ENCODE measurements around the gene C16orf96. TPM values are rescaled to one million over a fixed set of nuclear protein-coding genes. Genes with fewer than 3 reads are reported as not detected.

Gene C16orf96
- total RNA-seq, 1 experiment from 2014 or later, result 1.3 TPM

DNA sequence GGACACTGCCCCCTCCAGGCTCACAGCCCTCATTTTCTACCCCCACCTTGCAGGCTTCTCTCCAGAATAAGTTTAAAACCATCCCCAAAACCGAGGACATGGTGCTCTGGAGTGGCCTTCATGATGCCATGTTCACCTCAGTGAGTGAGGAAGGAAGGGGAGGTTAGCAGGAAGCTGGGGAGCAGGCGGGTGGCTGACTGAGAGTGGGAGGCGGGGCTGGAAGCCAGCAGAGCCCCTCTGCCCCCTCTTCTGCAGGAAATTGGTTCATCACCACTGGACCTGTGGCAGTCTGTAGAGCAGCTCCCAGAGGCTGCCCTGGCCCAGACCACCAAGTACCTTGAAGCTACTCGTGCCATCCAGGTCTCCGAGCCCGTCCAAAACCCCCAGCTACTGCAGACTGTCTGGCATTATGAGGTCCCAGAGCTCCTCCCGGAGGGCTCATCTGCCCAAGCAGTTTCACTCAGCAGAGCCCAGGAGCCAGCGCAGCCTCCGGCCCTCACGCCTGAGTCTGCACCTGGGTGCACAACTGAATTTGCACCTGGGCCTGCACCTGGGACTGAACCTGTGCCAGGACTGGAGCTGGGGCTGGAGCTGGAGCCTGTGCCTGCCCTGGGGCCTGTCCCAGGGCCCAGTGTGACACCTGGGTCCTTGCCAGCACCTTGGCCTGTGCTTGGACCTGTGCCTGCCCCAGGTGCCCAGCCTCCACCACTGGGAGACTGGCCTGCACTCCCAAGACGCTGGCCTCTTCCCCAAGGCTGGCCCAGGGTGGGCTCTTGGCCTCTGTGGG lies 19.0 kb downstream of the C16orf96 start:
- ChIA-PET CTCF (interaction anchor here (0.6 to 4.6 kb wide), 33 partner anchors 10 to 165 kb away, joined by 3 to 41 read pairs (median 4); partner anchors contain the start of genes C16orf96, CDIP1, HMOX2 and MGRN1), POLR2A (interaction anchor here (1.0 kb wide), 1 partner anchor 75 kb away, joined by 3 read pairs; no protein-coding TSS in a partner anchor)
- Mint-ChIP-seq H3K27ac (no peak overlapping the region), H3K9me3 (no peaks in the 10 kb centered on the region), H3K4me1 (peaks cover 18% of the 10 kb centered on the region), H3K4me3 (no peak overlapping the region), H3K36me3 (no peaks in the 10 kb centered on the region), H3K27me3 (ENCODE audit: low read depth) (peaks cover 5% of the 10 kb centered on the region)
- DNase-seq (ENCODE audit: low spot score) (peak; percentile 66), ATAC-seq (peak; percentile 71)
- TF ChIP-seq, protein P1, sequence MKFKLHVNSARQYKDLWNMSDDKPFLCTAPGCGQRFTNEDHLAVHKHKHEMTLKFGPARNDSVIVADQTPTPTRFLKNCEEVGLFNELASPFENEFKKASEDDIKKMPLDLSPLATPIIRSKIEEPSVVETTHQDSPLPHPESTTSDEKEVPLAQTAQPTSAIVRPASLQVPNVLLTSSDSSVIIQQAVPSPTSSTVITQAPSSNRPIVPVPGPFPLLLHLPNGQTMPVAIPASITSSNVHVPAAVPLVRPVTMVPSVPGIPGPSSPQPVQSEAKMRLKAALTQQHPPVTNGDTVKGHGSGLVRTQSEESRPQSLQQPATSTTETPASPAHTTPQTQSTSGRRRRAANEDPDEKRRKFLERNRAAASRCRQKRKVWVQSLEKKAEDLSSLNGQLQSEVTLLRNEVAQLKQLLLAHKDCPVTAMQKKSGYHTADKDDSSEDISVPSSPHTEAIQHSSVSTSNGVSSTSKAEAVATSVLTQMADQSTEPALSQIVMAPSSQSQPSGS (CRISPR knock-in tag; IDR thresholded peaks at IDR 0.05; ENCODE audit: borderline replicate concordance, low read depth), result no peak
- TF ChIP-seq ESRRA (CRISPR knock-in tag; IDR thresholded peaks at IDR 0.05; ENCODE audit: borderline replicate concordance) (no peak), JUN (CRISPR knock-in tag; IDR thresholded peaks at IDR 0.05) (no peak)
- TF ChIP-seq, protein P2, sequence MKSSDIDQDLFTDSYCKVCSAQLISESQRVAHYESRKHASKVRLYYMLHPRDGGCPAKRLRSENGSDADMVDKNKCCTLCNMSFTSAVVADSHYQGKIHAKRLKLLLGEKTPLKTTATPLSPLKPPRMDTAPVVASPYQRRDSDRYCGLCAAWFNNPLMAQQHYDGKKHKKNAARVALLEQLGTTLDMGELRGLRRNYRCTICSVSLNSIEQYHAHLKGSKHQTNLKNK (CRISPR knock-in tag; IDR thresholded peaks at IDR 0.05), result no peak
- TF ChIP-seq, protein P3, sequence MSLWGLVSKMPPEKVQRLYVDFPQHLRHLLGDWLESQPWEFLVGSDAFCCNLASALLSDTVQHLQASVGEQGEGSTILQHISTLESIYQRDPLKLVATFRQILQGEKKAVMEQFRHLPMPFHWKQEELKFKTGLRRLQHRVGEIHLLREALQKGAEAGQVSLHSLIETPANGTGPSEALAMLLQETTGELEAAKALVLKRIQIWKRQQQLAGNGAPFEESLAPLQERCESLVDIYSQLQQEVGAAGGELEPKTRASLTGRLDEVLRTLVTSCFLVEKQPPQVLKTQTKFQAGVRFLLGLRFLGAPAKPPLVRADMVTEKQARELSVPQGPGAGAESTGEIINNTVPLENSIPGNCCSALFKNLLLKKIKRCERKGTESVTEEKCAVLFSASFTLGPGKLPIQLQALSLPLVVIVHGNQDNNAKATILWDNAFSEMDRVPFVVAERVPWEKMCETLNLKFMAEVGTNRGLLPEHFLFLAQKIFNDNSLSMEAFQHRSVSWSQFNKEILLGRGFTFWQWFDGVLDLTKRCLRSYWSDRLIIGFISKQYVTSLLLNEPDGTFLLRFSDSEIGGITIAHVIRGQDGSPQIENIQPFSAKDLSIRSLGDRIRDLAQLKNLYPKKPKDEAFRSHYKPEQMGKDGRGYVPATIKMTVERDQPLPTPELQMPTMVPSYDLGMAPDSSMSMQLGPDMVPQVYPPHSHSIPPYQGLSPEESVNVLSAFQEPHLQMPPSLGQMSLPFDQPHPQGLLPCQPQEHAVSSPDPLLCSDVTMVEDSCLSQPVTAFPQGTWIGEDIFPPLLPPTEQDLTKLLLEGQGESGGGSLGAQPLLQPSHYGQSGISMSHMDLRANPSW (CRISPR knock-in tag; conservative IDR thresholded peaks at IDR 0.05; ENCODE audit: low read depth), result no peak

DNA sequence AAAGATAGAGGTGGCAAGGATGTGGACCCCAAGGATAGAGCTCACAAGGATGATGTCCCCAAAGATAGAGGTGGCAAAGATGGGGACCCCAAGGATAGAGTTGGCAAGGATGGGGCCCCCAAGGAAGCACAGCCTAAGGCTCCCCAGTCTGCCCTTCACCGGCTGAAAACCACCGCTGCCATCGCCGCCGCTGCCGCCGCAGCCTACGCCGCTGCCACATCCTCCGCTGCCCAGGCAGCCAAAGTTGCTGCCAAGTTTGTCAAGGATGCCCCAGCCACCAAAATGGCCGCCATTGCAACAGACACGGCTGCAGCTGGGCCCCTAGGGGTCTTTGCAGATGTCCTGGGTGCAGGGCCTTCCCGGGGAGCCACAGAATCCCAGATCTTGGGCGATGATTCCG lies 19.9 kb downstream of the C16orf96 start:
- Mint-ChIP-seq H3K36me3 (no peaks in the 10 kb centered on the region), H3K4me1 (peaks cover 9% of the 10 kb centered on the region), H3K4me3 (no peak overlapping the region), H3K27ac (no peak overlapping the region), H3K27me3 (ENCODE audit: low read depth) (peaks cover 5% of the 10 kb centered on the region), H3K9me3 (no peaks in the 10 kb centered on the region)
- POLR2A ChIA-PET, result no interaction called here
- ATAC-seq (no peak), DNase-seq (ENCODE audit: low spot score) (no peak)
- TF ChIP-seq, protein P4, sequence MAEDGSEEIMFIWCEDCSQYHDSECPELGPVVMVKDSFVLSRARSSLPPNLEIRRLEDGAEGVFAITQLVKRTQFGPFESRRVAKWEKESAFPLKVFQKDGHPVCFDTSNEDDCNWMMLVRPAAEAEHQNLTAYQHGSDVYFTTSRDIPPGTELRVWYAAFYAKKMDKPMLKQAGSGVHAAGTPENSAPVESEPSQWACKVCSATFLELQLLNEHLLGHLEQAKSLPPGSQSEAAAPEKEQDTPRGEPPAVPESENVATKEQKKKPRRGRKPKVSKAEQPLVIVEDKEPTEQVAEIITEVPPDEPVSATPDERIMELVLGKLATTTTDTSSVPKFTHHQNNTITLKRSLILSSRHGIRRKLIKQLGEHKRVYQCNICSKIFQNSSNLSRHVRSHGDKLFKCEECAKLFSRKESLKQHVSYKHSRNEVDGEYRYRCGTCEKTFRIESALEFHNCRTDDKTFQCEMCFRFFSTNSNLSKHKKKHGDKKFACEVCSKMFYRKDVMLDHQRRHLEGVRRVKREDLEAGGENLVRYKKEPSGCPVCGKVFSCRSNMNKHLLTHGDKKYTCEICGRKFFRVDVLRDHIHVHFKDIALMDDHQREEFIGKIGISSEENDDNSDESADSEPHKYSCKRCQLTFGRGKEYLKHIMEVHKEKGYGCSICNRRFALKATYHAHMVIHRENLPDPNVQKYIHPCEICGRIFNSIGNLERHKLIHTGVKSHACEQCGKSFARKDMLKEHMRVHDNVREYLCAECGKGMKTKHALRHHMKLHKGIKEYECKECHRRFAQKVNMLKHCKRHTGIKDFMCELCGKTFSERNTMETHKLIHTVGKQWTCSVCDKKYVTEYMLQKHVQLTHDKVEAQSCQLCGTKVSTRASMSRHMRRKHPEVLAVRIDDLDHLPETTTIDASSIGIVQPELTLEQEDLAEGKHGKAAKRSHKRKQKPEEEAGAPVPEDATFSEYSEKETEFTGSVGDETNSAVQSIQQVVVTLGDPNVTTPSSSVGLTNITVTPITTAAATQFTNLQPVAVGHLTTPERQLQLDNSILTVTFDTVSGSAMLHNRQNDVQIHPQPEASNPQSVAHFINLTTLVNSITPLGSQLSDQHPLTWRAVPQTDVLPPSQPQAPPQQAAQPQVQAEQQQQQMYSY (CRISPR knock-in tag; IDR thresholded peaks at IDR 0.05), result no peak
- TF ChIP-seq, protein P5, sequence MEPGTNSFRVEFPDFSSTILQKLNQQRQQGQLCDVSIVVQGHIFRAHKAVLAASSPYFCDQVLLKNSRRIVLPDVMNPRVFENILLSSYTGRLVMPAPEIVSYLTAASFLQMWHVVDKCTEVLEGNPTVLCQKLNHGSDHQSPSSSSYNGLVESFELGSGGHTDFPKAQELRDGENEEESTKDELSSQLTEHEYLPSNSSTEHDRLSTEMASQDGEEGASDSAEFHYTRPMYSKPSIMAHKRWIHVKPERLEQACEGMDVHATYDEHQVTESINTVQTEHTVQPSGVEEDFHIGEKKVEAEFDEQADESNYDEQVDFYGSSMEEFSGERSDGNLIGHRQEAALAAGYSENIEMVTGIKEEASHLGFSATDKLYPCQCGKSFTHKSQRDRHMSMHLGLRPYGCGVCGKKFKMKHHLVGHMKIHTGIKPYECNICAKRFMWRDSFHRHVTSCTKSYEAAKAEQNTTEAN (CRISPR knock-in tag; IDR thresholded peaks at IDR 0.05), result no peak
- TF ChIP-seq NR3C1 (CRISPR knock-in tag; conservative IDR thresholded peaks at IDR 0.05; ENCODE audit: low read depth) (no peak), MYBL2 (CRISPR knock-in tag; IDR thresholded peaks at IDR 0.05) (no peak)
- CTCF ChIA-PET, result interaction anchor here (0.7 to 4.6 kb wide), 5 partner anchors 10 to 67 kb away, joined by 3 to 41 read pairs (median 21); no protein-coding TSS in a partner anchor

Measured in WTC11 (cell line).